Right atrium auricular region (tissue), 2 donors: Measurements from ENCODE around the gene DCAF6. TPM values are rescaled to one million over a fixed set of nuclear protein-coding genes. Genes with fewer than 3 reads are reported as not detected.

Experiments
- DNase-seq: peaks from one replicate; pipeline ENCODE4 v3.0.0-alpha.2; 2019; ENCODE audit warnings: low spot score
- H3K27ac ChIP-seq, 2 donors: fragments of 200-600 bp; sonication (generic); 1 replicate in 1 of 2; 2 replicates in 1 of 2; pipeline ENCODE4 v1.5.1; 2016 to 2019
- H3K27me3 ChIP-seq, 2 donors: fragments of 200-600 bp; sonication (generic); one replicate each; pipeline versions ENCODE4 v1.5.1 to v1.6.0; 2017 to 2019
- H3K36me3 ChIP-seq: fragments of 200-600 bp; sonication (generic); one replicate; pipeline ENCODE4 v1.5.1; 2016
- H3K4me1 ChIP-seq, 2 donors: fragments of 200-600 bp; sonication (generic); one replicate each; pipeline versions ENCODE4 v1.5.1 to v1.6.0; 2017 to 2019
- H3K4me3 ChIP-seq, 2 donors: fragments of 200-600 bp; sonication (generic); 1 replicate in 1 of 2; 2 replicates in 1 of 2; pipeline ENCODE4 v1.5.1; 2017 to 2019; ENCODE audit warnings: mild to moderate bottlenecking in 1 of 2, moderate library complexity in 1 of 2
- H3K9me3 ChIP-seq, 2 donors: fragments of 200-600 bp; sonication (generic); one replicate each; pipeline ENCODE4 v1.5.1; 2019
- CTCF ChIP-seq, 2 donors: fragments of 200-600 bp; sonication (generic); IDR thresholded peaks; one replicate each; pipeline ENCODE4 v1.5.1; 2019; ENCODE audit warnings: antibody characterized with exemption in 2 of 2
- microRNA counts, 2 donors: library from miRNA; unstranded; fragments of <30 nt; microRNA quantifications; one replicate each; lab custom pipeline; 2016 to 2017
- microRNA-seq, 2 donors: library from miRNA; unstranded; fragments of <30 nt; microRNA quantifications; one replicate each; pipeline ENCODE4, GENCODE V29; 2016 to 2017; ENCODE audit warnings: borderline number of aligned reads in 2 of 2, borderline replicate concordance in 1 of 2
- total RNA-seq, 2 donors: library from RNA; depleted of rRNA; stranded (reverse); fragments of >200 nt; gene quantifications; one replicate each; pipeline ENCODE4 v1.1.0, GENCODE V29; 2016

The DCAF6 gene
- total RNA-seq, 2 donors from 2014 or later: 126 to 161 TPM

- Histone ChIP-seq H3K27ac (no peak overlapping the region), H3K4me1 (no peaks in the 10 kb centered on the region), H3K9me3 (no peaks in the 10 kb centered on the region), H3K36me3 (no peaks in the 10 kb centered on the region), H3K4me3 (no peak overlapping the region), H3K27me3 (no peaks in the 10 kb centered on the region)
- DNase-seq: no peak
- TF ChIP-seq CTCF (IDR thresholded peaks at IDR 0.05): no peak
Measured at GRCh38 chr1:168114845-168115244, 178.4 kb downstream of the DCAF6 start.

GRCh38 chr1:168116327-168116799 is 179.9 kb downstream of the DCAF6 start:
- TF ChIP-seq CTCF (IDR thresholded peaks at IDR 0.05): no peak
- DNase-seq: no peak
- Histone ChIP-seq H3K4me1 (peaks cover 0 to 7% of the 10 kb centered on the region in 2 donors), H3K4me3 (no peak overlapping the region), H3K27ac (no peak overlapping the region), H3K27me3 (no peaks in the 10 kb centered on the region), H3K36me3 (no peaks in the 10 kb centered on the region), H3K9me3 (no peaks in the 10 kb centered on the region)

- no peaks in the 10 kb centered on the region for H3K36me3 ChIP-seq
- DNase-seq: no peak
- H3K9me3 ChIP-seq: no peaks in the 10 kb centered on the region
- no peak for TF ChIP-seq CTCF (IDR thresholded peaks at IDR 0.05)
- H3K27ac ChIP-seq: no peak overlapping the region
- no peaks in the 10 kb centered on the region for H3K27me3 ChIP-seq
- H3K4me3 ChIP-seq: no peak overlapping the region
- H3K4me1 ChIP-seq: peaks cover 0 to 16% of the 10 kb centered on the region in 2 donors
Measured at GRCh38 chr1:168119750-168120149, 183.3 kb downstream of the DCAF6 start.

GRCh38 chr1:168121401-168122011 is 185.0 kb downstream of the DCAF6 start:
- Histone ChIP-seq H3K4me1 (peaks cover 0 to 16% of the 10 kb centered on the region in 2 donors), H3K27ac (peak overlapping the region; percentile 41 to 61), H3K36me3 (no peaks in the 10 kb centered on the region), H3K9me3 (no peaks in the 10 kb centered on the region), H3K27me3 (no peaks in the 10 kb centered on the region), H3K4me3 (no peak overlapping the region)
- TF ChIP-seq CTCF (IDR thresholded peaks at IDR 0.05): no peak
- peak; percentile 88 for DNase-seq

- no peak for TF ChIP-seq CTCF (IDR thresholded peaks at IDR 0.05)
Measured at GRCh38 chr1:168125051-168125450, 188.6 kb downstream of the DCAF6 start.

More at GRCh38 chr1:168125051-168125450, 188.6 kb downstream of the DCAF6 start:
- Histone ChIP-seq H3K36me3 (no peaks in the 10 kb centered on the region), H3K27ac (no peak overlapping the region), H3K9me3 (no peaks in the 10 kb centered on the region), H3K4me3 (no peak overlapping the region), H3K4me1 (peaks cover 0 to 16% of the 10 kb centered on the region in 2 donors), H3K27me3 (no peaks in the 10 kb centered on the region)
- no peak for DNase-seq

MicroRNA genes within 50 kb of the gene (microRNA counts, 767-probe panel; counts per million panel counts)
- 0 to 1,689 counts per million in 2 donors for microRNA hsa-miR-1255b-5p (lab: Ali Mortazavi, UCI)

Small RNAs within 50 kb of the gene (microRNA-seq; reads per million reads assigned to microRNA genes)
- gene MIR1255B2: 0 reads per million in 2 donors

Other genes with a start within 250 kb of the DCAF6 start
- 10 to 100 TPM; 22.4 to 52.0 TPM for gene MPZL1, start 214.7 kb upstream of the DCAF6 start, total RNA-seq
- gene ADCY10, start 22.5 kb upstream of the DCAF6 start, total RNA-seq: under 1 TPM in 1 of 2 donors, not detected in 1; 0.35 TPM
- 100 to 1,000 TPM in 1 of 2 donors, 10 to 100 TPM in 1; 71.4 to 122 TPM for gene MPC2, start 389 bp downstream of the DCAF6 start, total RNA-seq
- 1 to 10 TPM; 2.9 to 3.2 TPM for gene GPR161, start 200.2 kb downstream of the DCAF6 start, total RNA-seq
- gene TIPRL, start 242.3 kb downstream of the DCAF6 start, total RNA-seq: 10 to 100 TPM; 26.9 to 31.9 TPM